Measurements from ENCODE around the gene MBD5. TPM values are rescaled to one million over a fixed set of nuclear protein-coding genes. Genes with fewer than 3 reads are reported as not detected.
A peak's percentile ranks its signal among the peaks of the same experiment; 100 is the strongest.

Gene MBD5
- total and polyA plus RNA-seq, 8 donors: 3.2 to 173 (median 26.5) TPM

DNA sequence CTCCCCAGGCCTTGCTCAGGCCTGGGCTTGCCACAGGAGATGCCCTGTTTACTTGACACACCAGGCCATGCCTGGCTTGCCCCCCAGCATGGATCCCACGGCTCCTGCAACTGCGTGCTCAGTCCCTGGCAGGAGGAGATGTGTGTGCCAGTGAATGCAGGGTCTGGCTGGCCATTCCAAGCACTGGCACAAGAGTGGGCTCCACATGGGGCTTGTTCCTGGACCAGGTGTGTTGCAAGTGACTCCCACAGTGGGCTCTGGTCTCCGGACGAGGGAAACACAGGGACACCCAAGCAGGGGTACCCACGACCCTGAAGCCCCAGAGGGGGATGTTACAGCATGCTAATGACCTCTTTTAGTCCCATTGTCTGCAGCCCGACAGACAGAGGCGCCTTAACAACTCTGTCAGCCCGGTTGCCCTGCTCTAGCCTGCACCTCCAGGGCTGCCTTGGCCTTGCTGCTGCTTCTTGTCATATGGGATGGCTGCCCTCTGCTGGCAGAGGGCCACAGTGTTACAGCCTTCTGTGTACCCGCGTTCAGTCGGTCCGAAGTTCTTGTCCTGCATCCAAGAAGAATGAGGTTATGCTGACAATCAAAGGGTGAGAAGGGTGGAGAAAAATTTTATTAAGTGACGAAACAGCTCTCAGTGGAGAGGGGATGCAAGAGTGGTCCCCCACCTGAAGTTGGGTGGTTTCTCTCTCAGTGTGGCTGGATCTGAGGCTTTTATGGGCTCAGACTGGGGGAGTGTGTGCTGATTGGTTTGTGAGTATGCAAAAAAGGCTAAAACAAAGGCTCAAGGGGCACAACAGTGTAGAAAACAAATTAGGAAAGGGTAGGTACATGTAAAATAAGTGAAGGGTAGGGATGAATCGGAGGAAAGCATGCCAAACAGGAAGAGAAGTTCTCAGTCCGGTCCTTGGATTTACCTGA lies 180.4 kb downstream of the MBD5 start:
- no peak overlapping the region for H3K27ac ChIP-seq
- intact Hi-C loops (cut with DNase I; ENCODE audit: low total_unique reads): no loop called here
- TF ChIP-seq POLR2A (IDR thresholded peaks at IDR 0.05) (no peak), POLR2AphosphoS5 (IDR thresholded peaks at IDR 0.05) (no peak), EP300 (IDR thresholded peaks at IDR 0.05) (no peak)
- TF ChIP-seq, protein P1, sequence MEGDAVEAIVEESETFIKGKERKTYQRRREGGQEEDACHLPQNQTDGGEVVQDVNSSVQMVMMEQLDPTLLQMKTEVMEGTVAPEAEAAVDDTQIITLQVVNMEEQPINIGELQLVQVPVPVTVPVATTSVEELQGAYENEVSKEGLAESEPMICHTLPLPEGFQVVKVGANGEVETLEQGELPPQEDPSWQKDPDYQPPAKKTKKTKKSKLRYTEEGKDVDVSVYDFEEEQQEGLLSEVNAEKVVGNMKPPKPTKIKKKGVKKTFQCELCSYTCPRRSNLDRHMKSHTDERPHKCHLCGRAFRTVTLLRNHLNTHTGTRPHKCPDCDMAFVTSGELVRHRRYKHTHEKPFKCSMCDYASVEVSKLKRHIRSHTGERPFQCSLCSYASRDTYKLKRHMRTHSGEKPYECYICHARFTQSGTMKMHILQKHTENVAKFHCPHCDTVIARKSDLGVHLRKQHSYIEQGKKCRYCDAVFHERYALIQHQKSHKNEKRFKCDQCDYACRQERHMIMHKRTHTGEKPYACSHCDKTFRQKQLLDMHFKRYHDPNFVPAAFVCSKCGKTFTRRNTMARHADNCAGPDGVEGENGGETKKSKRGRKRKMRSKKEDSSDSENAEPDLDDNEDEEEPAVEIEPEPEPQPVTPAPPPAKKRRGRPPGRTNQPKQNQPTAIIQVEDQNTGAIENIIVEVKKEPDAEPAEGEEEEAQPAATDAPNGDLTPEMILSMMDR (IDR thresholded peaks at IDR 0.05): no peak
- H3K36me3 ChIP-seq: no peaks in the 10 kb centered on the region
- peak; percentile 41 to 42 for DNase-seq
- WGBS, 5 donors: 88 to 95% (median 93%) methylated on average over 15 of the region's 15 CpGs
- no peaks in the 10 kb centered on the region for H3K4me1 ChIP-seq
- no peaks in the 10 kb centered on the region for H3K27me3 ChIP-seq
- no peaks in the 10 kb centered on the region for H3K9me3 ChIP-seq
- no peak overlapping the region for H3K4me3 ChIP-seq

DNA sequence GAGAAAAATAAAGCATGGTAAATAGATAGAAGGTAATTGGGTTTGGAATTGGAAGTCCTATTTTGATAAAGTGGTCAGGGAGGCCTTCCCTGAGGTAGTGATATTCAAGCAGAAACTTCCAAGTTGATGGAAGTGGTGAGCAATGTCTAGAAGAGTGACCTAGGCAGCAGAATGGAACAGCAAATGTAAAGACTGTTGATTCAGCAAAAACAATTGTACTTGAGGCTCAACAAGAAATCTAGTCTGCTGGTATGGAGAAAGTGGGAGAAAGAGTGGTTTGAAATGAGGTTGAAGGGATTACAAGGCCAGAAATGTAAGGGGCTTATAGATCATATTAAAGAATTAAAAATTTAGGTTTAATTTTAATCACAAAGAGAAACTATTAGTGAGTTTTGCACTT lies 181.3 kb downstream of the MBD5 start:
- no peak for DNase-seq
- TF ChIP-seq, protein P1 (IDR thresholded peaks at IDR 0.05): no peak
- TF ChIP-seq POLR2A (IDR thresholded peaks at IDR 0.05): no peak
- TF ChIP-seq EP300 (IDR thresholded peaks at IDR 0.05): no peak
- no peak for TF ChIP-seq POLR2AphosphoS5 (IDR thresholded peaks at IDR 0.05)
- no peaks in the 10 kb centered on the region for H3K36me3 ChIP-seq
- intact Hi-C loops (cut with DNase I; ENCODE audit: low total_unique reads): no loop called here
- no peaks in the 10 kb centered on the region for H3K9me3 ChIP-seq
- H3K27me3 ChIP-seq: no peaks in the 10 kb centered on the region
- H3K4me3 ChIP-seq: no peak overlapping the region
- no peaks in the 10 kb centered on the region for H3K4me1 ChIP-seq
- no peak overlapping the region for H3K27ac ChIP-seq

DNA sequence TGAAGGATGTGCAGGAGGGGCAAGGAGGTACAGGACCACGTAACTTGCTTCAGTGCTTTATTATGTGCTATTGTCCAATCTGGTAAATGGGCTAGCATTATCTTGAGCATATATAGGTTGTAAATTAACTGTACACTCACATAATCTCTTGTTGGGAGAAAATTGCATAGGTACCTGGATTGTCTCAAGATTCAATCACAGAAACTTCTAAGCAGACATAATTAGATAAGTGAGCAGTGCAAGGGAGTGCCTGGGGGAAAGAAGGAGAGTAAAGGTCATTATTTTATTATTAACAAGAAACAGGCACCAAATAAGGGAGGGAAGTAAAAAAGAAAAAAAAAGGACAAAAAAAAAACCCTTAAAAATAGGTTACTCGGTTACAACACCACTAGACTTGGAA lies 186.2 kb downstream of the MBD5 start:
- no peak overlapping the region for H3K4me3 ChIP-seq
- intact Hi-C loops (cut with DNase I; ENCODE audit: low total_unique reads): no loop called here
- no peaks in the 10 kb centered on the region for H3K9me3 ChIP-seq
- H3K27ac ChIP-seq: no peak overlapping the region
- no peaks in the 10 kb centered on the region for H3K27me3 ChIP-seq
- DNase-seq: no peak
- WGBS, 5 donors: 84 to 92% (median 89%) methylated on average over 2 of the region's 2 CpGs
- no peaks in the 10 kb centered on the region for H3K4me1 ChIP-seq
- no peaks in the 10 kb centered on the region for H3K36me3 ChIP-seq
- no peak for TF ChIP-seq POLR2AphosphoS5 (IDR thresholded peaks at IDR 0.05)
- no peak for TF ChIP-seq EP300 (IDR thresholded peaks at IDR 0.05)
- TF ChIP-seq, protein P1 (IDR thresholded peaks at IDR 0.05): no peak
- TF ChIP-seq POLR2A (IDR thresholded peaks at IDR 0.05): no peak

DNA sequence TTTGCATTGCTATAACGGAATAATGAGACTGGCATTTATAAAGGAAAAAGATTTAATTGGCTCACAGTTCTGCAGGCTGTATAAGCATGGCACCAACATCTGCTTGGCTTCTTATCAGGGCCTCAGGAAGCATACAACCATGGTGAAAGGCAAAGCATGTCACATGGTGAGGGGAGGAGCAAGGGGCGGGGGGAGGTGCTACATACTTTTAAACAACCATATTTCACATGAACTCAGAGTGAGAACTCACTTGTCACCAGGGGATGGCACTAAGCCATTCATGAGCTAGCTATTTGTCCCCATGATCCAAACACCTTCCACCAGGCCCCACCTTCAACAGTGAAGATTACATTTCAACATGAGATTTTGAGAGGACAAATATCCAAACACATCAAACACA lies 188.7 kb downstream of the MBD5 start:
- no peaks in the 10 kb centered on the region for H3K36me3 ChIP-seq
- WGBS, 5 donors: 90 to 100% (median 95%) methylated on average over 2 of the region's 2 CpGs

More for the DNA sequence above, 188.7 kb downstream of the MBD5 start:
- H3K27me3 ChIP-seq: no peaks in the 10 kb centered on the region
- TF ChIP-seq POLR2A (IDR thresholded peaks at IDR 0.05): no peak
- TF ChIP-seq, protein P1 (IDR thresholded peaks at IDR 0.05): no peak
- TF ChIP-seq POLR2AphosphoS5 (IDR thresholded peaks at IDR 0.05): no peak
- no peak for TF ChIP-seq EP300 (IDR thresholded peaks at IDR 0.05)
- no peaks in the 10 kb centered on the region for H3K4me1 ChIP-seq
- peak in 1 of 2 donors; percentile 6 for DNase-seq
- no peak overlapping the region for H3K4me3 ChIP-seq
- H3K9me3 ChIP-seq: no peaks in the 10 kb centered on the region
- intact Hi-C loops (cut with DNase I; ENCODE audit: low total_unique reads): no loop called here
- no peak overlapping the region for H3K27ac ChIP-seq

Data from stomach (tissue), 9 donors.